Activated CD4-positive, alpha-beta T cell treated with anti-CD3 and anti-CD28 coated beads for 36 hours (primary cell): ENCODE data around the gene AKAP14. TPM values are rescaled to one million over a fixed set of nuclear protein-coding genes. Genes with fewer than 3 reads are reported as not detected.
A peak's percentile ranks its signal among the peaks of the same experiment; 100 is the strongest.

Experiments used
- ATAC-seq: fragments of 200-7000 bp; cut with Tn5 transposase; one replicate; pipeline ENCODE4 v1.10.0; 2021; ENCODE audit warnings: mild to moderate bottlenecking, moderate library complexity
- CTCF ChIA-PET: fragments of 350-600 bp; sonication (Branson Sonifier 250); formaldehyde crosslinking; loops from one replicate; lab custom pipeline; 2021; ENCODE audit warnings: antibody characterized with exemption; lab: Charles Lee
- POLR2A ChIA-PET: fragments of 350-600 bp; sonication (Branson Sonifier 250); formaldehyde crosslinking; loops from one replicate; lab custom pipeline; 2021; ENCODE audit warnings: antibody characterized with exemption, inconsistent platforms; lab: Charles Lee
- DNase-seq: peaks from one replicate; pipeline ENCODE4 v3.0.0-alpha.2; 2020
- H3K27ac Mint-ChIP-seq: one replicate; pipeline ENCODE4 v1.8.0; 2021; ENCODE audit warnings: mixed read lengths
- H3K27me3 Mint-ChIP-seq: one replicate; pipeline ENCODE4 v1.8.0; 2021; ENCODE audit warnings: mixed read lengths
- H3K36me3 Mint-ChIP-seq: one replicate; pipeline ENCODE4 v1.8.0; 2021; ENCODE audit warnings: low read depth, mixed read lengths
- H3K4me1 Mint-ChIP-seq: one replicate; pipeline ENCODE4 v1.8.0; 2021; ENCODE audit warnings: mixed read lengths
- H3K4me3 Mint-ChIP-seq: one replicate; pipeline ENCODE4 v1.8.0; 2021; ENCODE audit warnings: mild to moderate bottlenecking, moderate library complexity, mixed read lengths
- H3K9me3 Mint-ChIP-seq: one replicate; pipeline ENCODE4 v1.8.0; 2021; ENCODE audit warnings: low read depth, mixed read lengths
- intact Hi-C, 2 experiments: fragments of 100-400 bp; cut with DNase I in 1 of 2; cut with micrococcal nuclease in 1 of 2; formaldehyde crosslinking; loops; one replicate each; pipeline versions ENCODE4 v1.14.2 to v1.15.1; 2022 to 2024; cut with DNase I, micrococcal nuclease
- total RNA-seq, 2 experiments: library from RNA; stranded (reverse); gene quantifications; one replicate each; pipeline ENCODE4 v1.2.3, GENCODE V29; 2021

Gene AKAP14
- total RNA-seq = not detected

DNA sequence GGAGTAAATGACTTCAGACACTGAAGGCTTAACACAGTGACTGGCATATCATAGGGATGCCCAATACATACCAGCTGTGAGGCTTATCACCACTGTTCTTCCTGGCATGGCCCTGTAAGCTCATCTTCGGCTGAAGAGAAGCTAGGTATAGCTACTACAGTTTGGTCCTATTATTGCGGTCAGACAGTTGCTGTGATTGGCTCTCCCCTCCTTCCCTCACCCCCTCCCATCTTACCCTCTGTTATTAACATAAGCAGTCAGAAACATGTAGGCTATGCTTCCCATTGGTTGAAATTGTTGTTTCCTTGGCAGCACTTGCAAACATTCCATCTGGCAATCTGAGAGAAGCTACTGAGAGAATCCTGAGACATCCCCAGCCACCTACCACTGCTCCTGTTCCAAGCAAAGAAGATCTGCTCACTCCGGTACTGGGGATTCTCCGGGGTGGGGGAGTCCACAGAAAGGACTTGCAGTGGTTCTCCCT is at the start of gene AKAP14:
Gene AKAP14, plus strand, starts transcription at position 51 of the 484 bp plus-strand sequence. CDS start 7,331 bp downstream, outside the sequence.
- DNase-seq = no peak
- Mint-ChIP-seq H3K27me3 (no peaks in the 10 kb centered on the region), H3K36me3 (no peaks in the 10 kb centered on the region), H3K4me3 (no peak within 1 kb of the TSS), H3K27ac (no peak within 1 kb of the TSS), H3K4me1 (no peaks in the 10 kb centered on the region), H3K9me3 (no peaks in the 10 kb centered on the region)
- ATAC-seq = no peak
- intact Hi-C loops = no loop called here
- CTCF ChIA-PET = interaction anchor here (1.2 kb wide), 1 partner anchor 8 kb away, joined by 5 read pairs; no protein-coding TSS in a partner anchor
- POLR2A ChIA-PET = no interaction called here

DNA sequence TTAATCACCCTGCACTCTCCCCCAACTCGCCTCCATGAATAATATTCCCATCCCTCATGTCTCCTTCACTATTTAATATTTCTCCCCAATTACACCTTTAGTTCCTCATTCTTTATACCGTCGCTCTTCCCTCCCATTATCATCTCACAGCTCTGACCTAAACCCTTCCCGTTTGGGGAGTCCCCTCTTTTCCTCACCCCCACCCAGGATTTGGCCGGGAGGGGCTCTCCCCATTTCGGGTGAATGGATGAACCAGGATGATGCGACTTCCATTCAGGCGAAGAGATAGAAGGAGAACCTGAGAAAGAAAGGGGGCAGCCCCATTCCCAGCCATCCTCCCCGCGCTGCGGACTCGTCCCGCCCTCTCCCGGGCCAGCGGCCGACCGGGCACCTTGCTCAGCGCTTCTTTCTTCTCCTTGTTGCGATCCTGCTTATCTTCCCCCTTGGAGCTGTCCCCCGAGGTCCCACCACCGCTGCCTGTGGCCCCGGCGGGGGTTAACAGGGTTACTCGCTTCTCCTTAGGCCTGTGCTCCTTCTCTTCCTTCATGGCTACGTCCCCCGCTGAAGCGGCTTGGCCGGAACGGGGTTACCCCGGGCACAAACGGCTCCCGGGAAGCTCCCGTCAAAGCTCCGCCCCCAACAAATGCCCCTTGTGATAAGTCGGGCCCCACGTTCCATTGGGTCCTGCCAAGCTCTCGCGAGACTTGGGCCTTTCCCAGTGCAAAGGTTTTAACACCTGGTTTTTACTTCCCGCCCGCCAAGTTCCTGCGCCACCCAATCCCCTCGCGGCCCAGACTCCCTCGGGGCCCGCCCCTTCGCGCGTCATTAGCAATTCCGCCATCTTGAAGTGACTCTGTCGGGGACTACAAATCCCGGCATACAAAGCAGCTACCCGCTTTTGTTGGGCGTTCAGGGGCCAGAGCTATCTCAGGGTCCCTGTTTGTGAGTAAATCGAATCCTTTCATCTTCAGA is 43.0 kb upstream of the AKAP14 start, which contains the start of gene UPF3B:
Gene UPF3B, minus strand, starts transcription at position 582 of the 972 bp plus-strand sequence. Its CDS starts 35 bp downstream, at position 547.
- H3K36me3 Mint-ChIP-seq = peaks cover 12% of the 10 kb centered on the region
- CTCF ChIA-PET = interaction anchor here (0.6 to 1.3 kb wide), 5 partner anchors 16 to 281 kb away, joined by 3 to 13 read pairs (median 5); partner anchors contain the start of genes NDUFA1, RNF113A and RPL39
- POLR2A ChIA-PET = interaction anchor here (0.5 to 1.5 kb wide), 9 partner anchors 18 to 1330 kb away, joined by 3 to 26 read pairs (median 4); partner anchors contain the start of genes NDUFA1, RNF113A and RPL39
- peak; percentile 96 for DNase-seq
- peak within 1 kb of the TSS; percentile 93 for H3K27ac Mint-ChIP-seq
- intact Hi-C loops = loop anchor here (1.0 kb wide), 3 partner anchors 19 to 91 kb away; partner anchors contain the start of genes NDUFA1 (in 2 of the 2), RNF113A (in 2 of the 2), RPL39 (in 2 of the 2) and NKAP (in 1 of the 2)
- ATAC-seq = peak; percentile 98
- no peaks in the 10 kb centered on the region for H3K9me3 Mint-ChIP-seq
- peaks cover 4% of the 10 kb centered on the region for H3K4me1 Mint-ChIP-seq
- H3K27me3 Mint-ChIP-seq = no peaks in the 10 kb centered on the region
- peak within 1 kb of the TSS; percentile 84 for H3K4me3 Mint-ChIP-seq

DNA sequence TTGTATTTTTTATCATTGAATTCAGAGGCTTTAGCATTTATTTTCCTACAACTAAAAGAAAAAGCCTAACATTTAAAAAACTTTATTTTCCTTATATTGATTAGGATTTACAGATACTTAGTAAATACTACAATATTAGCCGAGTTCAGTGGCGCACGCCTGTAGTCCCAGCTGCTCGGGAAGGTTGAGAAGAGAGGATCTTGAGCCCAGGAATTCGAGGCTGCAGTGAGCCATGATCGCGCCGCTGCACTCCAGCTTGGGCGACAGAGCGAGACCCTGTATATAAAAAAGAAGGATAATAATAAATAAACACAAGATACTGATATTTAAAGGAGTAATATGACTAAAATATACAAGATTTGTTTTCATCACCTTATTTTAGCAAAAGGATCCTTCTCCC is 42.2 kb upstream of the AKAP14 start:
- intact Hi-C loops = loop anchor here (1.0 kb wide), 3 partner anchors 18 to 90 kb away; partner anchors contain the start of genes NDUFA1 (in 2 of the 2), RNF113A (in 2 of the 2), RPL39 (in 2 of the 2) and NKAP (in 1 of the 2)
- DNase-seq (no peak), ATAC-seq (no peak)
- Mint-ChIP-seq H3K4me3 (peak overlapping the region; percentile 84), H3K36me3 (peaks cover 12% of the 10 kb centered on the region), H3K27ac (peak overlapping the region; percentile 85), H3K4me1 (peaks cover 4% of the 10 kb centered on the region), H3K27me3 (no peaks in the 10 kb centered on the region), H3K9me3 (no peaks in the 10 kb centered on the region)
- ChIA-PET CTCF (interaction anchor here (0.6 to 1.3 kb wide), 4 partner anchors 17 to 282 kb away, joined by 3 to 13 read pairs (median 5); partner anchors contain the start of genes NDUFA1, RNF113A and RPL39), POLR2A (interaction anchor here (0.8 to 1.5 kb wide), 6 partner anchors 17 to 165 kb away, joined by 3 to 26 read pairs (median 4); partner anchors contain the start of genes NDUFA1, RNF113A and RPL39)

DNA sequence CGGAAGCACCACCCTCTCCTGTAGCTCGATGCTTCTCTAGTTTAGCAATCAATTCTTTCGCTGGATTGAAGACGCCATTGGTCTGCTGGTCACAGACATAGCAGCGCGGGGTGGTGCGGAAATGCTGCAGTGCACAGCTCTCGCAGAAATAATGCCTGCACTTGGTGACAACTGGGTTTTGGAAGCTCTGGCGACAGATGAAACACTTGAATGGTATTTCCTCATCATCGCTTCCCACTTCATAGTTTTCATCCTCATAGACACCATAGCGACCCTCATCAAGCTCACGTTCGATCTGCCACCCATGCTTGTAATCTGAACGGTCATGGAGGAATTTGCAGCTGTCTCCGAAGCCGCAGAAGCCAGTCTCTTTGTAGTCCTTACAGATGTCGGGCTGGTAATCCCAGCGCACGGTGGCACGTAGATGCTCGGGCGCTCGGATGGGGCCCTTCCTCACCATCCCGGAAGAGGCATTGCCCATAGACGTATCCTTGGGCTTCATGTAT is 25.0 kb upstream of the AKAP14 start:
- peak; percentile 14 for ATAC-seq
- Mint-ChIP-seq H3K27ac (peak overlapping the region; percentile 99), H3K27me3 (no peaks in the 10 kb centered on the region), H3K36me3 (peaks cover 21% of the 10 kb centered on the region), H3K4me3 (peak overlapping the region; percentile 100), H3K9me3 (no peaks in the 10 kb centered on the region), H3K4me1 (peaks cover 14% of the 10 kb centered on the region)
- ChIA-PET CTCF (interaction anchor here (0.6 to 2.5 kb wide), 6 partner anchors 9 to 296 kb away, joined by 3 to 13 read pairs (median 6); partner anchors contain the start of gene UPF3B), POLR2A (interaction anchor here (0.6 to 3.2 kb wide), 7 partner anchors 18 to 185 kb away, joined by 3 to 21 read pairs (median 7); partner anchors contain the start of genes RPL39 and UPF3B)
- intact Hi-C loops = loop anchor here (1.0 to 10.0 kb wide), 12 partner anchors 17 to 691 kb away; partner anchors contain the start of genes NKRF (in 2 of the 2), RPL39 (in 2 of the 2), SOWAHD (in 2 of the 2) and NKAP (in 1 of the 2)
- peak; percentile 54 for DNase-seq

DNA sequence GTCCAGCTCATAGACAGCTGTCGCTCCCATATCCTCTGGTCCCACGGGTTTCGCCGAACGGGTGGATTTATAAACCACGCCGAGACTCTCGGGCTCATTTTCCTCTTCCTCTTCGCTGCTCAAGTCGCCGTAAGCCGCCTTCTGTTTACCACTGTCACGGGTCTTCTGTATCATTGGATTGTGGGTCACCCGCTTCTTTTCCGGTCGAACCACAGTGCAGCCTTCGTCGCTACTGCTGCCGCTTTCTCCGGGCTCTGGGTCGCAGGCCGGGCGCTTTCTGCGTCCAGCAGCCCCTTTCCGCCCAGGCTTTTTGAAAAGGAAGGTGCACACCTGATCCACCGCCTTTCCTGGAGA is 24.5 kb upstream of the AKAP14 start:
- peak; percentile 43 for ATAC-seq
- no peaks in the 10 kb centered on the region for H3K27me3 Mint-ChIP-seq
- ChIA-PET CTCF (interaction anchor here (0.6 to 2.5 kb wide), 6 partner anchors 8 to 296 kb away, joined by 3 to 13 read pairs (median 5); partner anchors contain the start of genes RPL39 and UPF3B), POLR2A (interaction anchor here (0.6 to 3.2 kb wide), 7 partner anchors 18 to 186 kb away, joined by 3 to 21 read pairs (median 7); partner anchors contain the start of genes RPL39 and UPF3B)
- intact Hi-C loops = loop anchor here (1.0 to 10.0 kb wide), 12 partner anchors 18 to 690 kb away; partner anchors contain the start of genes NKRF (in 2 of the 2), RPL39 (in 2 of the 2), SOWAHD (in 2 of the 2) and NKAP (in 1 of the 2)
- peaks cover 14% of the 10 kb centered on the region for H3K4me1 Mint-ChIP-seq
- peaks cover 24% of the 10 kb centered on the region for H3K36me3 Mint-ChIP-seq
- H3K9me3 Mint-ChIP-seq = no peaks in the 10 kb centered on the region
- DNase-seq = no peak
- H3K4me3 Mint-ChIP-seq = peak overlapping the region; percentile 100
- peak overlapping the region; percentile 99 for H3K27ac Mint-ChIP-seq

DNA sequence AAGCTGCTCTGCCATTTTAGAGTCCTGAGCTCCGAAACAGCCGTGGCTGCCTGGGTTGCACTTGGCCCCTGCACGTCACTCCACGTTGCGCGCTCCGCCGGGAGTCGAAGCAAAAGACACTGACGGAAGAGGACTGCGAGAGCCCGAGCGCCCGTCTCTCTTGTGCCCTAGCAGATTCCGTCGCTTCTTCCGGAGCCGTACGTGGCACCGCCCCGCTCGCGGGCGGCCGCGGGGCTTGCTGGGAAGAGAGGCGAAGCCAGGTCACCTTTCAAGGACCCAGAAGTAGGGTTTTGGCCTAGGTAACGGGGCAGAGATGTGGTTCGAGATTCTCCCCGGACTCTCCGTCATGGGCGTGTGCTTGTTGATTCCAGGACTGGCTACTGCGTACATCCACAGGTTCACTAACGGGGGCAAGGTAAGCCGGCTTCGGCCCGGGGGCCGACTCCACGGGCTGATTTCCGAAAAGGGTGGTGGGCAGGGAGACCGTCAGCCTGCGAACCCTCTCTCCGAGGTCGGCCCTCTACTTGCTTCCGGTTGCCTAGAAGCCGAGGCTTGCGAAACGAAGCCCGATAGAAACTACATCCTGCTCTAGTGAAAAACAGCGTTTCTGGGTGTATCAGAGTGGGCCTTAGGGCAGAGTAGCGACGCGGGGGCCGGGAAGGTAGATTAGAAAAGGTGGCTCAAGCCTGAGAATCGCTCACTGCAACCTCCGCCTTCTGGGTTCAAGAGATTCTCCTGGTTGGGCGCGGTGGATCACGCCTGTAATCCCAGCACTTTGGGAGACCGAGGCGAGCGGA is 23.9 kb upstream of the AKAP14 start, which contains the start of the genes NDUFA1 and RNF113A:
Gene NDUFA1, plus strand, starts transcription at position 234 of the 797 bp plus-strand sequence. Its CDS starts 80 bp downstream, at position 314.
Gene RNF113A, minus strand, starts transcription at position 135 of the 797 bp plus-strand sequence. Its CDS starts 120 bp downstream, at position 15.
- DNase-seq (peak; percentile 91), ATAC-seq (peak; percentile 93)
- H3K36me3 Mint-ChIP-seq = peaks cover 25% of the 10 kb centered on the region
- peak within 1 kb of the TSS; percentile 100 for H3K4me3 Mint-ChIP-seq
- H3K4me1 Mint-ChIP-seq = peaks cover 14% of the 10 kb centered on the region
- ChIA-PET POLR2A (interaction anchor here (0.6 to 3.2 kb wide), 7 partner anchors 19 to 186 kb away, joined by 3 to 21 read pairs (median 7); partner anchors contain the start of genes RPL39 and UPF3B), CTCF (interaction anchor here (0.6 to 2.5 kb wide), 4 partner anchors 17 to 288 kb away, joined by 3 to 13 read pairs (median 5); partner anchors contain the start of genes RPL39 and UPF3B)
- intact Hi-C loops = loop anchor here (1.0 to 10.0 kb wide), 12 partner anchors 18 to 690 kb away; partner anchors contain the start of genes NKRF (in 2 of the 2), RPL39 (in 2 of the 2), SOWAHD (in 2 of the 2) and NKAP (in 1 of the 2)
- no peaks in the 10 kb centered on the region for H3K27me3 Mint-ChIP-seq
- H3K27ac Mint-ChIP-seq = peak within 1 kb of the TSS; percentile 99
- H3K9me3 Mint-ChIP-seq = no peaks in the 10 kb centered on the region

DNA sequence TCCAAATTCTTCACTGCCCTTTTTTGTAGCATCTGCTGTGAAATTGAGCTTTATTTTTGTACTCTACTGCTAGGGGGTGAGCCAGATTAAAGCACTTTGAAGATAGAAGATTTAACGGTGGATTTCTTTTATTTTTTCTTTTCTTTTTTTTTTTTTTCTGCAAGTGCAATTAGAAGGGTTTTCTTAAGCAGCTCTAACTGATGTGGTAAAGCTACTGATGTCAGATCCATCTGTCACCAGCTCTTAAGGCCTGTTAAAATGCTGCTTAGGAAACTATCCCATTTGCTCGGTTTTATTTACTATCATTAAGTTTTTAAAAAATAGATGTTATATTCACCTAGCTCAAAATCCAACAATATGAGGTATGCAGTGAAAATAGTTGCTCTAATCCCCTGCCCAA is 17.0 kb upstream of the AKAP14 start:
- Mint-ChIP-seq H3K4me3 (no peak overlapping the region), H3K27ac (peak overlapping the region; percentile 75), H3K27me3 (no peaks in the 10 kb centered on the region), H3K9me3 (no peaks in the 10 kb centered on the region), H3K36me3 (peaks cover 10% of the 10 kb centered on the region), H3K4me1 (peaks cover 12% of the 10 kb centered on the region)
- DNase-seq (no peak), ATAC-seq (no peak)
- intact Hi-C loops = loop anchor here (10.0 kb wide), 2 partner anchors 124 to 274 kb away; partner anchors contain the start of genes SOWAHD (in 2 of the 2) and NKRF (in 1 of the 2)
- ChIA-PET CTCF (interaction anchor here (0.6 to 2.3 kb wide), 6 partner anchors 8 to 122 kb away, joined by 3 to 8 read pairs (median 4); partner anchors contain the start of gene UPF3B), POLR2A (interaction anchor here (0.7 kb wide), 1 partner anchor 94 kb away, joined by 6 read pairs; no protein-coding TSS in a partner anchor)

DNA sequence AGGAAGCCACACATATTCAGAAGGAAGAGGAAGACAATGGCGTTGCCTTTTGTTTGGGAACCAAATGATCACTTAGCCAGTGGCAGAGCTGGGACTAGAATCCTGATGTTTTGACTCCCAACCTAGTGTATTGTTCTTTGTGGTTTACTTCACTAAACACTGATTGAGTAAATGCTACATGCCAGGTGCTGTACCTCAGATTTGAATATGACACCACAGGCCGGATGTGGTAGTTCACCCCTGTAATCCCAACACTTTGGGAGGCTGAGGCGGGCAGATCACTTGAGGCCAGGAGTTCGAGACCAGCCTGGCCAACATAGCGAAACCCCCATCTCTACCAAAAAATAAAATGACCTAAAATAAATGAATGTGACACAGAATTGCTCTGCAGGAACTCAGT is 15.6 kb upstream of the AKAP14 start:
- POLR2A ChIA-PET = no interaction called here
- Mint-ChIP-seq H3K36me3 (peaks cover 10% of the 10 kb centered on the region), H3K4me1 (peaks cover 10% of the 10 kb centered on the region), H3K27ac (peak overlapping the region; percentile 60), H3K4me3 (no peak overlapping the region), H3K27me3 (no peaks in the 10 kb centered on the region), H3K9me3 (no peaks in the 10 kb centered on the region)
- ATAC-seq (peak; percentile 28), DNase-seq (peak; percentile 30)
- intact Hi-C loops = loop anchor here (2.0 kb wide), 2 partner anchors 89 to 363 kb away; partner anchors contain the start of gene RPL39 (in 1 of the 2)
- CTCF ChIA-PET = interaction anchor here (0.6 to 2.3 kb wide), 6 partner anchors 10 to 126 kb away, joined by 3 to 8 read pairs (median 5); partner anchors contain the start of gene RPL39
